HUES48 (cell line): ENCODE results near the gene LDLRAD4.
"Not testable (repeated sequence)": the region's sequence is repeated elsewhere in the genome, so short reads cannot be mapped to it uniquely, and the experiment has no call there.

Experiments used
- H3K27ac ChIP-seq: one replicate; pipeline ENCODE4 v1.7.0; 2013; ENCODE audit warnings: low read depth, low read length, inconsistent platforms
- H3K27me3 ChIP-seq: 2 replicates; pipeline ENCODE4 v1.6.1; 2013; ENCODE audit warnings: mild to moderate bottlenecking, low read length; ENCODE audit not compliant: control insufficient read depth, insufficient read depth
- H3K36me3 ChIP-seq: 2 replicates; pipeline ENCODE4 v1.6.1; 2013; ENCODE audit warnings: low read length; ENCODE audit not compliant: control insufficient read depth, insufficient read depth
- H3K4me1 ChIP-seq: 2 replicates; pipeline ENCODE4 v1.6.1; 2013; ENCODE audit warnings: mild to moderate bottlenecking, low read length; ENCODE audit not compliant: control insufficient read depth, insufficient read depth
- H3K4me3 ChIP-seq: 2 replicates; pipeline ENCODE4 v1.5.1; 2013; ENCODE audit warnings: mild to moderate bottlenecking, low read depth, low read length
- H3K9ac ChIP-seq: 2 replicates; pipeline ENCODE4 v1.6.1; 2013; ENCODE audit warnings: mild to moderate bottlenecking, low read depth, low read length, moderate library complexity
- H3K9me3 ChIP-seq: 2 replicates; pipeline ENCODE4 v1.6.1; 2013; ENCODE audit warnings: low read length; ENCODE audit not compliant: control insufficient read depth, insufficient read depth

LDLRAD4 gene

GRCh38 chr18:13487237-13487636 lies 268.7 kb downstream of the LDLRAD4 start:
- H3K9ac ChIP-seq: no peak overlapping the region
- H3K27me3 ChIP-seq: no peaks in the 10 kb centered on the region
- no peaks in the 10 kb centered on the region for H3K36me3 ChIP-seq
- H3K4me3 ChIP-seq: no peak overlapping the region
- H3K9me3 ChIP-seq: no peaks in the 10 kb centered on the region
- H3K4me1 ChIP-seq: peaks cover 13% of the 10 kb centered on the region
- H3K27ac ChIP-seq: no peak overlapping the region

- H3K27me3 ChIP-seq: no peaks in the 10 kb centered on the region
- H3K9me3 ChIP-seq: no peaks in the 10 kb centered on the region
- no peaks in the 10 kb centered on the region for H3K36me3 ChIP-seq
- H3K4me1 ChIP-seq: peaks cover 13% of the 10 kb centered on the region
- no peak overlapping the region for H3K9ac ChIP-seq
- H3K27ac ChIP-seq: no peak overlapping the region
- no peak overlapping the region for H3K4me3 ChIP-seq
Measured at GRCh38 chr18:13488281-13488929, 269.8 kb downstream of the LDLRAD4 start.

GRCh38 chr18:13489303-13489702 lies 270.7 kb downstream of the LDLRAD4 start:
- H3K4me3 ChIP-seq, H3K27ac ChIP-seq: not testable (repeated sequence)

GRCh38 chr18:13491138-13491537 lies 272.6 kb downstream of the LDLRAD4 start:
- no peak overlapping the region for H3K4me3 ChIP-seq
- no peaks in the 10 kb centered on the region for H3K36me3 ChIP-seq
- peaks cover 20% of the 10 kb centered on the region for H3K4me1 ChIP-seq
- H3K9me3 ChIP-seq: no peaks in the 10 kb centered on the region
- no peaks in the 10 kb centered on the region for H3K27me3 ChIP-seq
- no peak overlapping the region for H3K9ac ChIP-seq
- H3K27ac ChIP-seq: no peak overlapping the region

More at GRCh38 chr18:13489303-13489702, 270.7 kb downstream of the LDLRAD4 start:
- not testable (repeated sequence) for H3K9ac ChIP-seq, H3K36me3 ChIP-seq, H3K9me3 ChIP-seq, H3K27me3 ChIP-seq
- H3K4me1 ChIP-seq: peaks cover 13% of the 10 kb centered on the region

GRCh38 chr18:13492314-13492713 lies 273.8 kb downstream of the LDLRAD4 start:
- no peak overlapping the region for H3K27ac ChIP-seq
- H3K36me3 ChIP-seq: no peaks in the 10 kb centered on the region
- no peaks in the 10 kb centered on the region for H3K9me3 ChIP-seq
- no peak overlapping the region for H3K4me3 ChIP-seq
- no peaks in the 10 kb centered on the region for H3K27me3 ChIP-seq
- no peak overlapping the region for H3K9ac ChIP-seq
- peaks cover 8% of the 10 kb centered on the region for H3K4me1 ChIP-seq

- Histone ChIP-seq H3K4me1 (peaks cover 7% of the 10 kb centered on the region), H3K27me3 (no peaks in the 10 kb centered on the region), H3K4me3 (no peak overlapping the region), H3K9me3 (no peaks in the 10 kb centered on the region), H3K36me3 (no peaks in the 10 kb centered on the region), H3K27ac (no peak overlapping the region), H3K9ac (no peak overlapping the region)
Measured at GRCh38 chr18:13493079-13493478, 274.5 kb downstream of the LDLRAD4 start.

- Histone ChIP-seq H3K9me3 (peaks cover 5% of the 10 kb centered on the region), H3K9ac (no peak overlapping the region), H3K4me3 (no peak overlapping the region), H3K27me3 (no peaks in the 10 kb centered on the region), H3K36me3 (no peaks in the 10 kb centered on the region), H3K4me1 (peaks cover 7% of the 10 kb centered on the region), H3K27ac (no peak overlapping the region)
Measured at GRCh38 chr18:13493725-13494124, 275.2 kb downstream of the LDLRAD4 start.

- no peaks in the 10 kb centered on the region for H3K36me3 ChIP-seq
- peaks cover 4% of the 10 kb centered on the region; the same call in 1 of the 2 replicates for H3K27me3 ChIP-seq
- H3K4me3 ChIP-seq: no peak overlapping the region
- H3K4me1 ChIP-seq: peaks cover 7% of the 10 kb centered on the region
- H3K9me3 ChIP-seq: peaks cover 12% of the 10 kb centered on the region
- no peak overlapping the region for H3K27ac ChIP-seq
- H3K9ac ChIP-seq: no peak overlapping the region
Measured at GRCh38 chr18:13494871-13495445, 276.4 kb downstream of the LDLRAD4 start.

GRCh38 chr18:13495961-13496360 lies 277.4 kb downstream of the LDLRAD4 start:
- Histone ChIP-seq H3K27ac (no peak overlapping the region), H3K36me3 (no peaks in the 10 kb centered on the region), H3K4me3 (no peak overlapping the region), H3K4me1 (peaks cover 12% of the 10 kb centered on the region), H3K9me3 (peaks cover 12% of the 10 kb centered on the region), H3K27me3 (peaks cover 4% of the 10 kb centered on the region; the same call in 1 of the 2 replicates), H3K9ac (no peak overlapping the region)

GRCh38 chr18:13496691-13497281 lies 278.2 kb downstream of the LDLRAD4 start:
- peaks cover 19% of the 10 kb centered on the region for H3K4me1 ChIP-seq
- H3K36me3 ChIP-seq: no peaks in the 10 kb centered on the region
- no peak overlapping the region for H3K27ac ChIP-seq
- H3K9me3 ChIP-seq: peaks cover 12% of the 10 kb centered on the region
- H3K27me3 ChIP-seq: peaks cover 4% of the 10 kb centered on the region; the same call in 1 of the 2 replicates
- no peak overlapping the region for H3K4me3 ChIP-seq
- H3K9ac ChIP-seq: no peak overlapping the region

- Histone ChIP-seq H3K4me1 (peaks cover 21% of the 10 kb centered on the region), H3K9me3 (peaks cover 12% of the 10 kb centered on the region), H3K36me3 (no peaks in the 10 kb centered on the region), H3K4me3 (no peak overlapping the region), H3K9ac (0 out of 2 replicates have a peak overlapping the region, but pooled peaks have one; percentile 41), H3K27ac (peak overlapping the region; percentile 90), H3K27me3 (peaks cover 4% of the 10 kb centered on the region; the same call in 1 of the 2 replicates)
Measured at GRCh38 chr18:13499803-13500202, 281.2 kb downstream of the LDLRAD4 start.
